Inflammatory macrophage (primary cell): Measurements from ENCODE around the gene NXPH3.

Experiments
- DNase-seq, 2 donors: peaks; one replicate each; pipeline ENCODE4 v3.0.0-alpha.2; 2020 to 2022

Gene NXPH3

DNA sequence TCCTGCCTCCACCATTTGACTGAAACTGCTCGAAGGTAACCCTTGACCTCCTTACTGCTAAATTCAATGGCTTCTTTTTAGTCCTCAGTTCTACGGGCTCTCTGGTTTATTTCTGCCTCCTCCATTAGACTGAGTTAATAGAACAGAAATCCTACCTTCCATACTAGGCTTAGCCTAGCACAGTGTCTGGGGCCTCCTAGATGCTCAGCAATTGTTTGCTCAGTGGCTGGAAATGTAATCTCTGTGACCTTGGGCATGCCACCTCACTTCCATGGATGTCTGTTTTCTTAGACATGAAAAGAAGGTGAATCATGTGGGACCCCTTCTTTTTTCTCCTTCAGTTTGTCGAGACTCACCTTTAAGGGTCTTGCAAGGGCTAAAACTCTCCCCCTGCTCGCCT is 19.7 kb downstream of the NXPH3 start:
- no peak for DNase-seq

DNA sequence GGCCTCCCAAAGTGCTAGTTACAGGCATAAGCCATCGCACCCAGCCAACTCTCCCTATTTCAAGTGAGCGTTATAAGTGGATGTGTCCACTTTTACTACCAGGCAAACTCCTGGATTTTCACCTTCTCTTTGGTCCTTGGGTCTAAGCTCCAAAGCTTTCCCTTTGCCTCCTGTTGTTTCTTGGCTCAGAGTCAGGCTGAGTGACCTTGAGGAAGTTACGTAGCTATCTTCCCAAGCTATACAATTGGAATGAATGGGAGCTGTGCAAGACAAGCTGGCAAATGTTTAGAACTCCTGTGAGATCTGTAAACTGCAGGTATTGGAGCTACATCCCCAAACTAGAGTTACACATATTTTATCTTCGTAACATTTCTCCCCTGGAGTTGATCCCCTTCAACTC is 20.3 kb downstream of the NXPH3 start:
- DNase-seq = no peak

DNA sequence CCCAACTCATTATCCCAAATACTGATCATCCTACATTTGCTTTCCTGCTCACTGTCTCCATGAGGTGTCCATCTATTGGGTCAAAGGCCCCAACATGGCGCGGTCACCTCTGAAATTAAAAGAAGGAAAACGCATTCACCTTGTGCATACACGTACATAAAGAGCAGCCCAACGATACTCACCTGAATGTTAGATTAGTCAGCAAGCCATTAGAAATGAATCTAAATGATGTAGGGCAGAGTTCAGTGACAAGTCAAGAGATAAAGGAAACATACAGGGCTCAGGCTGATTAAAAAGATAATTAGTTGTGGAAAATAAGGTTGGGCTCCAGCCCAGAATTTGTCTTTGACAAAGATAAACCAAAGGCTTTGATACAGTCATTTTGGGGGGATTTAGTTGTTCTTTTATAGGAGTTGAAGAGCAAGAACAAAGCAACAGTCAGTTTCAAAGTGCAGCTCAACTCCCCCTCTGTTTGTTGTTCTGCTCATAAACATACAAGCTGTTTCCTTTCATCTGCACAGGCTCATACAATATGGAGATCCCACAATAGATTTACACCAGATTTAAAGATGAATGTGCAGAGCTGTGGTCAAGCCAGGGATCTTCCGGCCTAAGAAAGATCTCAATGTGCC is 21.1 kb downstream of the NXPH3 start:
- DNase-seq = no peak

GRCh38 chr17:49597436-49597835 is 21.8 kb downstream of the NXPH3 start:
- no peak for DNase-seq

GRCh38 chr17:49597928-49598655 is 22.4 kb downstream of the NXPH3 start:
- DNase-seq = no peak

DNA sequence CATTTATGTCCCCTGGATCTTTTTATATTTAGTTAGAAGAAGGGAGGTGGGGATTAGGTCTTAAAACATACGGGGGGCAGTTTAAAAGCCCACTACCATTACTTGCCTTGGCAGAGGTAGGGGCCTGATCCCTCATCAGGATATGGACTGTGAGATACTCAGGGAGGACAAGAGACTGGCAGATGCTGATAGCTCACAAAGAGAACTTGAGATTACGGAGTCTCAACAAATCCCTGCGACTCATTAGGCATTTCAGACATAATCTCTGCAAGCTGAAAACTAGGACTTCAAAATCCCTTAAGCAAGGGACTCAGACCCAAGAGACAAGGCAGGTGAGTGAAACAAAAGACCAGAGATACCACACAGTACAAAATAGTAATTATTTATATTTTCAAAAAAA is 23.2 kb downstream of the NXPH3 start:
- no peak for DNase-seq

DNA sequence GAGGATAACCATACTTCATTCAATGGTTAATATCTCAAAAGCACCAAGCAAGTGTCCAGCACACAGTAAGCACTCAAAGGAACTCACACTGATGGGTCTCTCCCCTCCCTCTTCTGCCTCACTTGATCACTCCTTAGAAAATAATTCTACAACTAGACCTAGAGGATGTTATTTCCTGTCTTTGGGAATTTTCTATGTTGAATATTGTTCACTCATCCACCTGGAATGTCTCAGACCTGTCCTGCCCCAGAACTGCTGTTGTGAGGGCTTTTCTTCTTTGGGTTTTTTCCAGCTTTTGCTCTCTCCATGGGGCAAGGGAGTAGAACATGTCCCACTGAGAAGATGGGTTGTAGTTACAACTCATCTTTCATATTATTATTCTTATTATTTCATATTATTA is 25.3 kb downstream of the NXPH3 start:
- DNase-seq = no peak

DNA sequence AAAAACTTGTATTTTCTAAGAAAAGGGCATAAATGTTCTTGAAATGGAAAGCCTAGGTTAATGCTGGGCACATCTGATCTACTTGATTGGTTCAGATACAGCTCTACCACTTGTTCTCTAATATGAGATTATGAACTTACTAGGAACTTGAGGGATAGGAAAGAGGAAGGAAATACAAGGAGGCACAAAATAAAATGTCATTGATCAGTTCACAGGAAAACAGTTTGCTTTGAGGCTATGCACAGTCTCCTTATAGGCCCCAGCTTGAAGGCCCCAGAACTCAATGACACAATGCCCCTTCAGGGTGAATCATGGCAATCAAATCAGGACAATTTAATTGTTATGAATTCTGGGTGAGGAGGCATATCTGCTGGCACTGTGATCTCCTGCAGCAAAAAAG is 27.1 kb downstream of the NXPH3 start:
- DNase-seq = peak in 1 of 2 donors; percentile 15

GRCh38 chr17:49603238-49603637 is 27.6 kb downstream of the NXPH3 start:
- DNase-seq = no peak

DNA sequence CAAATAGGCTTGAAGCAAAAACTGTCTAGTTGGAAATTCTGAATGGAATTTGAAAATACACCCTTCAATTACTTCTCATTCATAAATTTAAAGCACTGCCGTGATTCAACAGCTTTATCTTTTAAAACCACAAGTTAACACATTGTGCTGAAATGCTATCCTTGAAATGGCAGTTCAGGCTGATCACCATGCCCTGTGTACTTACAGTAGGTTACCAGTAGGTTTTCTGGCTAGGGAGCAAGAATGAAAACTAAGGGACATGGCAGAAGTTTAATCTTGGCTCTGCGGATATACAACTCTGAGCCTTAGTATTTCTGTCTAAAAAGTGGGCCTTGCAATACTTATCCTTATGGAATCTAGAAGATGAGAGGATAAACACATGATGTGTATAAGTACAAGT is 28.0 kb downstream of the NXPH3 start:
- no peak for DNase-seq

DNA sequence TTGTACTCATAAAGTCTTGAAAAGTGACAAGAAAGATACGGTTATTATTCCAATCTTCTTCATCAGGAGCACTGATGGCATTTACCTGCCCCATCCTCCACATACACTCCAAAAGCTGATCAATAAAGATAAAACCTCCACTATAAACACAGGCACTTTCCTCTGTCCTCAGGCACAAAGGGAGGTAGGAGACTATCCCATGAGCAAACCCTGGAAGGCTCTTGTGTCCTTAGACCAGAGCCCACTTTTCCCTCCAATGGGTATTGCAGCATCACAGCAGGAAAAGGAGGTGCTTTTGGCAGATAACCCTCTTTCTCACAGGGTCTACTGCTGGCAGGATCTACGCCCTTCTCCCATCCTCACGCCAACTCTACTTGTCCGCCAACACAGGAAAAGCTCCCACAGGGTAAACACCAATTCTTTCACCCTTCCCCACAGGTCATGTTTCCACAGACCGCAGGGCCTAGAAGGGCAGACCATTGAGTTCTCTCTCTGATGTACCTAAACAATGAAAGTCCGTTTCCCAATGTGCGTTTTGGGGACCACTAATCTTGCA is 28.7 kb downstream of the NXPH3 start:
- no peak for DNase-seq

DNA sequence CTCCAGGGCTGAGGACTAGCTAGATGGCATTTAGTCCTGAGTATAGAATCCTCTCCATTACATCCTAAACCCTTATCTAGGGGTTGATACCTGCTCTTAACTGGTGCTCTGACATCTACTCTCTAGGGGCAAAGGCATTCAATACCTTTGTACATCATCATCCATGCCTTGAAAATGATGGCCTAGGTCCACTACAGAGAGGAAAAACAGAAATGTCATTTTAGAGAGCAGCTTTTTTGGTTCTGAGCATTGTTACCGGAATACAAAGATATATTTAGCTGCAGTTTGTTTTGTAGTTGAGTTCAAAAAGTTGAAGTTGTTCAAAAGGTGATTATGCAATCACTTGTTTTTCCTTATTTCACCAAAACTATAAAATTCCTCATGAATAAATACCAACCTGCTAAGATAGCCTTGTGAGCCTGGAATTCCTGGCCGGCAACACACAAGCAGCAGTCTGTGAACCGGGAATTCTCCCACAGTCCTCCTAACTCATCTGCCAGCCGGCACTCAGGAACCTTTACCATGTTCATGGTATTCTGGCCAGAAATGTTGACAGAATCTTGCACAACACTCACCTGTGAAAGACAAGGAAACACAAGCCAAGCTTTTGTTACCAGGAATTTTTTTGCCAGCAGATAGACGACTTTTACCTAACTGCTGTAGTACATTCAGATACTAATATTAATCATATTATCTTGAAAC is 35.4 kb downstream of the NXPH3 start:
- no peak for DNase-seq

DNA sequence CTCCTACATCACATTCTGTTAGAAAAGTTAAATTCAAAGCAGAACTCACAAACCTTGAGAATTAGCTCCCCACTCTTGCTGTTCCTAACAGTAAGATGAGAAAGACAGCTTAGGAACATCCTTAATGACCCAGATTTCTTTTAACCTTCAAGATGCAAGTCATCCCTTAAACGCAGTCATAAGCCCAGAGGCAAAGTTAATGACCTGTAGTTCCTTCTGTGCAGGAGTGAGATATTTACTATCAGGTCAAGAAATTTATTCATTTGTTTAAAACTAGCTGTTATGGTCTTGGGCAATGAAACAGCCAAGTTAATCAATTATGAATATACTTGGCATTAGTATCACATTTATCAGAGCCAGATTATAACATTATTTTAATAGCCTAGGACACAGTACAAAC is 37.1 kb downstream of the NXPH3 start:
- DNase-seq = no peak

GRCh38 chr17:49613182-49613800 is 37.6 kb downstream of the NXPH3 start:
- no peak for DNase-seq

GRCh38 chr17:49616086-49616485 is 40.4 kb downstream of the NXPH3 start:
- DNase-seq = no peak

DNA sequence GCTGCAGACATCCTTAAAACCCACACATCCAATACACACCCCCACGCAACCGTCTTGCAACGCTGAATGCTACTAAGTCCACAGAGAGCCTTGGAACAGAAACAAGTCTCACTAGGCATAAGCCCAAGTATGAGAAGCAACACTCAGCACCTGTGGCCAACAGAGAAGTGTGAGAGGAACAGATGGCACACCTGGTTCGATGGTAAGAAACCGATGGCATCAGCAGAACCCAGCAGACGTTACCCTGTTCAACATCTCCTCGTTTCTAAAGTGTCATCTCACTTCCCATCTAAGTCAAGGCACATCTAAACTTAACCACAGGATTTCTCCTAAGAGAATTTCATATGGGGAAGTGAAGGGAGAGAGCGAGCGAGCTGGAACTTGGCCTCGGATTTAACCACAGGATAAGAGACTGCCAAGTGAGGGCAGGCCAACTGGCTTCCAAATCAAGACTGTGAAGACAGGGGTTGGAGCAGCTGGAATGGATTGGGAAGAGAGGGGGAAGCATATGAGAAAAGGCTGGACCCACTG is 41.0 kb downstream of the NXPH3 start:
- DNase-seq = peak; percentile 60 to 65

DNA sequence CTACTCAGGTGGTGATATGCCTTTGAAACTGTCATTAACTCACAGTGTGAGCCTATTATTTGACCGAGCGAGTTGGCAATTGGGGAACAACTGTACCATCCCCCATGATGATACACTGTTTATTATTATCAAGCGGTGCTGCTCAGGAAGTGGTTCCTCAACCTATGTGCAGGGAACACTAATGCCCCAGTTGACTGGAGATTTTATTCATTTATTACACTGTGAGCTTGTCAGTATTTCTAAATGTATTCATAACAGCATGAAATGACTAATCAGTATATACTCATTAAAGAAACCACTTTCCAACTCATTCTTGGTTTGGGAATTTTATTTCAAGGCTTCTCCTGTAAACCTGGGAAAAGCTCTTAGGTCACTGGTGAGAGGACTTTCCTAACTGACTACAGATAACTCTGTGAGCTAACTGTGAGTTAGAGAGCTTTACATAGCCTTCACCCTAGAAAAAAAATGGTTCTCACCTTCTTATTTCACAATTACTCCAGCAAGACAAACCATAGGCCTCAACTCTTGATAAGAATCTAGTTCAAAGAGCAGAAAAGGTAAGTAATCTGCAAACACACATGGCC is 42.4 kb downstream of the NXPH3 start:
- peak; percentile 29 to 43 for DNase-seq

GRCh38 chr17:49621420-49621819 is 45.7 kb downstream of the NXPH3 start:
- DNase-seq = no peak

DNA sequence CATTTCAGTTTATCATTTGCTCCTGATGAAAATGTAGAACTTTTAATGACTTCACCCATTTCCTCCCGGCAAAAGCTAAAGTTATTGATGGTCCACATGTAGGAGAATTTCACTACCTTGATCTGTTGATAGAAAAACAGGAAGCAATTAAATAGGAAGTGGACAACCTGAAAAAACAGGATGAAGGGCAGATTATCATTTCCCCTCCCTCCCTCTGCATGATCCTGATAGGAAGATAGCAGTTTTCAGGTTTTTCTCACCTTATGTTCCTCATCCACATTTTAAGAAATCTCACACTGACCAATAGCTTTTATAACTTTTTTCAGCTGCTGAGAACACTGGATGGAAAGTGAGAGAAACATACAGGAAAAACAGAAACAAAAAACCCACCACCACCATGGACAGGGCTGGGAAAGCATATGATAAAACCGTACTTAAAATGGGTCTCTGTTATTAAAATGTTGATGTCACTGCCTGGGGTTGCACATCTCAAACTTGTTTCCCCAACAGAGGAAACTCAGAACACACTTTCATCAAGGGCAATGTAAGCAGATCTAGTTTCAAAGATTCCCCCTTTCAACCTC is 46.4 kb downstream of the NXPH3 start:
- no peak for DNase-seq

DNA sequence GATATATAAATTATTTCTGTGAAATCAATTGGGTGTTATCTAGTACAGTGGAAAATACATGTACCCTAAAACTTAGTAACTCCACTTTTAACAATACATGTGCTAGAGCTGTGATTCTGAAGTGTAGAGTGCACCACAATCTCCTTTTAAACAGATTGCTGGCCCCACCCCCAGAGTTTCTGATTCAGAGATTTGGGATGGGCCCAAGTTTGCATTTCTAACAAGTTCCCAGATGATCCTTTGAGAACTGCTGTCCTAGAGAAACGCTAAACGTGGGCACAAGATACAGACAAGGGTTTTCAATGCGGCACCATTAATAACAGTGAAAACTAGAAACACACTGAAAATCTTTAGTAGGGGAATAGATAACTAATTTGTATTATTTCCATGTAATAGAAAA is 49.2 kb downstream of the NXPH3 start:
- no peak for DNase-seq

- DNase-seq = no peak
Measured at GRCh38 chr17:49629447-49629846, 53.8 kb downstream of the NXPH3 start.
